ENCODE measurements around the gene CMSS1.

The CMSS1 gene

GRCh38 chr3:99969136-99969535 is 151.5 kb downstream of the CMSS1 start:
- DNase-seq (ENCODE audit: low read depth), result peak; percentile 49
- TF ChIP-seq CTCF (conservative IDR thresholded peaks at IDR 0.05; ENCODE audit: control insufficient read depth, insufficient read depth, low read depth, low read length), result no peak

GRCh38 chr3:99970198-99970597 is 152.5 kb downstream of the CMSS1 start:
- no peak overlapping the region for H3K4me3 ChIP-seq (ENCODE audit: control insufficient read depth, low read depth, low read length)
- DNase-seq (ENCODE audit: low read depth), result no peak
- TF ChIP-seq CTCF (conservative IDR thresholded peaks at IDR 0.05; ENCODE audit: control insufficient read depth, insufficient read depth, low read depth, low read length), result no peak

More at GRCh38 chr3:99969136-99969535, 151.5 kb downstream of the CMSS1 start:
- H3K4me3 ChIP-seq (ENCODE audit: control insufficient read depth, low read depth, low read length), result no peak overlapping the region

- DNase-seq (ENCODE audit: low read depth), result no peak
- TF ChIP-seq CTCF (conservative IDR thresholded peaks at IDR 0.05; ENCODE audit: control insufficient read depth, insufficient read depth, low read depth, low read length), result no peak
- no peak overlapping the region for H3K4me3 ChIP-seq (ENCODE audit: control insufficient read depth, low read depth, low read length)
These were observed 154.1 kb downstream of the CMSS1 start for GRCh38 chr3:99971761-99972160.

- no peak for TF ChIP-seq CTCF (conservative IDR thresholded peaks at IDR 0.05; ENCODE audit: control insufficient read depth, insufficient read depth, low read depth, low read length)
- no peak overlapping the region for H3K4me3 ChIP-seq (ENCODE audit: control insufficient read depth, low read depth, low read length)
- no peak for DNase-seq (ENCODE audit: low read depth)
These were observed 154.9 kb downstream of the CMSS1 start for GRCh38 chr3:99972380-99973104.

- DNase-seq (ENCODE audit: low read depth), result no peak
- no peak overlapping the region for H3K4me3 ChIP-seq (ENCODE audit: control insufficient read depth, low read depth, low read length)
- no peak for TF ChIP-seq CTCF (conservative IDR thresholded peaks at IDR 0.05; ENCODE audit: control insufficient read depth, insufficient read depth, low read depth, low read length)
These were observed 157.3 kb downstream of the CMSS1 start for GRCh38 chr3:99974989-99975388.

GRCh38 chr3:99976584-99976983 is 158.9 kb downstream of the CMSS1 start:
- no peak for TF ChIP-seq CTCF (conservative IDR thresholded peaks at IDR 0.05; ENCODE audit: control insufficient read depth, insufficient read depth, low read depth, low read length)
- DNase-seq (ENCODE audit: low read depth), result no peak
- H3K4me3 ChIP-seq (ENCODE audit: control insufficient read depth, low read depth, low read length), result no peak overlapping the region
